Uterus (tissue), 4 donors: Measurements from ENCODE around the gene SLC12A6. TPM values are rescaled to one million over a fixed set of nuclear protein-coding genes. Genes with fewer than 3 reads are reported as not detected.
"Not testable (repeated sequence)": the region's sequence is repeated elsewhere in the genome, so short reads cannot be mapped to it uniquely, and the experiment has no call there.

Experiments used
- DNase-seq, 2 donors: peaks; one replicate each; pipeline ENCODE4 v3.0.0-alpha.2; 2019 to 2020
- H3K27ac ChIP-seq, 2 donors: fragments of 200-600 bp; sonication (generic); 1 replicate in 1 of 2; 2 replicates in 1 of 2; pipeline ENCODE4 v1.5.1; 2016 to 2018
- H3K27me3 ChIP-seq, 2 donors: fragments of 200-600 bp; sonication (generic); one replicate each; pipeline ENCODE4 v1.5.1; 2018 to 2019; ENCODE audit warnings: control low read depth in 1 of 2
- H3K36me3 ChIP-seq, 2 donors: fragments of 200-600 bp; sonication (generic); one replicate each; pipeline ENCODE4 v1.5.1; 2019; ENCODE audit warnings: control low read depth in 1 of 2
- H3K4me1 ChIP-seq, 2 donors: fragments of 200-600 bp; sonication (generic); one replicate each; pipeline ENCODE4 v1.5.1; 2018 to 2019; ENCODE audit warnings: control low read depth in 1 of 2
- H3K4me3 ChIP-seq, 2 donors: fragments of 200-600 bp; sonication (generic); 1 replicate in 1 of 2; 2 replicates in 1 of 2; pipeline ENCODE4 v1.5.1; 2018 to 2019; ENCODE audit warnings: mild to moderate bottlenecking in 1 of 2
- H3K9me3 ChIP-seq, 2 donors: fragments of 200-600 bp; sonication (generic); one replicate each; pipeline ENCODE4 v1.5.1; 2019; ENCODE audit warnings: control low read depth in 1 of 2
- POLR2A ChIP-seq, 2 donors: fragments of 450-650 bp; IDR thresholded peaks; one replicate each; pipeline ENCODE4 v1.6.1; 2016; ENCODE audit warnings: antibody characterized with exemption in 2 of 2, mild to moderate bottlenecking in 1 of 2, moderate library complexity in 1 of 2
- intact Hi-C: fragments of 100-400 bp; cut with DNase I; formaldehyde crosslinking; loops from one replicate; pipeline ENCODE4 v1.15.1; 2023; ENCODE audit warnings: low total_unique reads
- total RNA-seq, 4 donors: library from RNA; depleted of rRNA in 3 of 4; stranded (reverse); fragments of >200 nt in 3 of 4; gene quantifications; one replicate each; pipeline versions ENCODE4 v1.1.0 to v1.2.4, GENCODE V29; 2014 to 2023
- TF ChIP-seq, protein P1 (sequence below), 4 experiments: fragments of 200-600 bp in 2 of 4; fragments of 450-650 bp in 2 of 4; sonication (generic) in 2 of 4; IDR thresholded peaks; one replicate each; pipeline ENCODE4 v1.5.1; 2016 to 2019; ENCODE audit warnings: antibody characterized with exemption in 4 of 4, mild to moderate bottlenecking in 2 of 4, moderate library complexity in 1 of 4
- donor health status: DM: yes; HTN: yes; CAD: no.

Gene SLC12A6
- total RNA-seq, 4 donors from 2014 or later, result 16.8 to 26.9 (median 22.2) TPM

DNA sequence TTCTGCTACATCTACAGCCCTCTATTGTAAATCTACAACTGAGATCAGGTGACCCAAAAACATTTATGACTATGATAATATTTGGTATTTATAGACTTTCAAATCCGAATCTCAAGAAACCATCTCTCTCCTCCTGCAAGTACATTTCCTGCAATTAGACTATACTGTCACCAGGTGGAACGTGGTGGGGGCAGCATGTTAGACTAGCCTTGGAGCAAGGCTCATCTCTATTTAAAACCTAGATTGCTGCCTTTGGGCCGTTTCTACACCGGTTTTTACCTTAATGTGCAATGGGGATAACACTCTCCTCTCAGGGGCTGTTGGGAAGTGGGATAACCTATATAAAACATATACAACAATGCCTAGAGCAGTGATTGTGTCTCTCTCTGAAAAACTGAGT, 123.9 kb downstream of the SLC12A6 start:
- Histone ChIP-seq H3K36me3 (no peaks in the 10 kb centered on the region), H3K27me3 (no peaks in the 10 kb centered on the region), H3K27ac (no peak overlapping the region), H3K4me1 (no peaks in the 10 kb centered on the region), H3K9me3 (no peaks in the 10 kb centered on the region), H3K4me3 (no peak overlapping the region)
- no peak for DNase-seq
- TF ChIP-seq POLR2A (IDR thresholded peaks at IDR 0.05), result no peak
- TF ChIP-seq, protein P1, sequence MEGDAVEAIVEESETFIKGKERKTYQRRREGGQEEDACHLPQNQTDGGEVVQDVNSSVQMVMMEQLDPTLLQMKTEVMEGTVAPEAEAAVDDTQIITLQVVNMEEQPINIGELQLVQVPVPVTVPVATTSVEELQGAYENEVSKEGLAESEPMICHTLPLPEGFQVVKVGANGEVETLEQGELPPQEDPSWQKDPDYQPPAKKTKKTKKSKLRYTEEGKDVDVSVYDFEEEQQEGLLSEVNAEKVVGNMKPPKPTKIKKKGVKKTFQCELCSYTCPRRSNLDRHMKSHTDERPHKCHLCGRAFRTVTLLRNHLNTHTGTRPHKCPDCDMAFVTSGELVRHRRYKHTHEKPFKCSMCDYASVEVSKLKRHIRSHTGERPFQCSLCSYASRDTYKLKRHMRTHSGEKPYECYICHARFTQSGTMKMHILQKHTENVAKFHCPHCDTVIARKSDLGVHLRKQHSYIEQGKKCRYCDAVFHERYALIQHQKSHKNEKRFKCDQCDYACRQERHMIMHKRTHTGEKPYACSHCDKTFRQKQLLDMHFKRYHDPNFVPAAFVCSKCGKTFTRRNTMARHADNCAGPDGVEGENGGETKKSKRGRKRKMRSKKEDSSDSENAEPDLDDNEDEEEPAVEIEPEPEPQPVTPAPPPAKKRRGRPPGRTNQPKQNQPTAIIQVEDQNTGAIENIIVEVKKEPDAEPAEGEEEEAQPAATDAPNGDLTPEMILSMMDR (IDR thresholded peaks at IDR 0.05), result no peak
- intact Hi-C loops, result loop anchor here (10.0 kb wide), 2 partner anchors 109 to 149 kb away; partner anchors contain the start of genes EMC7 and PGBD4

DNA sequence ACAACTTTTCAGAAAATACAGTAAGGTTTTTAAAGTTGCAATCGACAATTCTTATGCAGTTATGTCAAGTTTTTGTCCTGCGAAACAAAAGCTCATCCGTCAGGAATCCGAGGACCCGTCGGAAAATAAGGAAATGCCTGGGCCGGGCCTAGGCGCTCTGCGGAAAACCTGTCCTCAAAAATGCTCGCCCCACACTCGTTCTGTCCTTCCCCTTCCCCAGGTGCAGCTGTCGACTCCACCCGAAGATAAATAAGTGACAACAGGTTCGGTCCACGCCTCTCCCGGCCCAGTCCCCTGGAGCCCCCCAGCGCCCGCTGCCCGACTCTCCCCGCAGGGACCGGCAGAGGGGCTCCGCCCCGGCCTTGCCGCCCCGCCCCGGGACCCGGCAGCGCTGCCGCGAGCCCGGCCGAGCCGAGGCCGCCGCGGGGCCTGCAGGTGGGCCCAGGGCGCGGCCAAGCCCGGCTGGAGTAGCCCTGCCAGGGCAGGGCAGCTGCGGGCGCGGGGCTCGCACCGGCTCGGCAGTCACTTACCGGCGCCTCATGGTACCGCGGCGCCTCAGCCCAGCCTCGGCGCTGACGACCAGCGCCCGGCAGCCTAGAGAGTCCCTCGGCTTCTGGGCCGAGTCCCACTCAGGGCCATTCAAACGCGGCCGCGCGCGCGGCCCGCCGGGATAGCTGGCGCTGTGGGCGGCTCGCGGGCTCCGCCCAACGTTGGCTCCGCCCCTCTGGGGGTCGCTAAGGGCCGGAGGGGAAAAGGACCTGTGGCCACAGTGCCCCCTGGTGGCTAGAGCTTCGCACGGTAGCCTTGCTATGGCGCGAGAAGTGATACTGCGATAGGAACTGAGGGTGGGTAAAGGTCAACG, 127.9 kb downstream of the SLC12A6 start, which contains the start of gene KATNBL1:
Gene KATNBL1, minus strand, starts transcription at position 676 of the 862 bp plus-strand sequence. CDS start 46,420 bp downstream, outside the sequence.
- TF ChIP-seq, protein P1 (IDR thresholded peaks at IDR 0.05), result peak; percentile 92 to 98 (median 94)
- TF ChIP-seq POLR2A (IDR thresholded peaks at IDR 0.05), result peak; percentile 92 to 96
- DNase-seq, result peak; percentile 95 to 97
- no peaks in the 10 kb centered on the region for H3K36me3 ChIP-seq
- H3K4me3 ChIP-seq, result peak within 1 kb of the TSS; percentile 66 to 77
- no peaks in the 10 kb centered on the region for H3K4me1 ChIP-seq
- peak within 1 kb of the TSS; percentile 86 to 91 for H3K27ac ChIP-seq
- intact Hi-C loops, result loop anchor here (10.0 kb wide), 2 partner anchors 105 to 145 kb away; partner anchors contain the start of genes EMC7 and PGBD4
- H3K27me3 ChIP-seq, result no peaks in the 10 kb centered on the region
- H3K9me3 ChIP-seq, result no peaks in the 10 kb centered on the region

DNA sequence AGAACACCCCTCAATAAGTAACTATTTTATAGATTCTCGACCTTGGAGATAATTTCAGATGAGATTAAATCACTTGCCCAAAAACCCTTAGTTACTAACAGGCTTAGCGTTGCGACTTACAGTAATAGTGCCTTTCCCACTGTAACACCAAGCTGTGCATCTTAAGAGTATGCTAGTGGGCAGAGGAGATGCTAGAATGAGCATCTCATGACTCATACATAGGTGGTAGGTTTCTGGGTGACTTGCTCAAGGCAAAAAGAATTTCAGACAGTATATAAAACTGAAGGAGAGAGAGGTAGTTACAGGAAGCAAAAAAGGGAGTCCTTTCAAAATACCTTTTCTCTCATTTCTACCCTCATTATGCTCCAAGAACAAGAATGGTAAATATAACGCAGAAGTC, 131.6 kb downstream of the SLC12A6 start:
- no peak overlapping the region for H3K4me3 ChIP-seq
- H3K9me3 ChIP-seq, result no peaks in the 10 kb centered on the region
- no peak for DNase-seq
- no peaks in the 10 kb centered on the region for H3K36me3 ChIP-seq
- H3K27ac ChIP-seq, result no peak overlapping the region
- H3K27me3 ChIP-seq, result no peaks in the 10 kb centered on the region
- intact Hi-C loops, result no loop called here
- TF ChIP-seq, protein P1 (IDR thresholded peaks at IDR 0.05), result no peak
- no peak for TF ChIP-seq POLR2A (IDR thresholded peaks at IDR 0.05)
- no peaks in the 10 kb centered on the region for H3K4me1 ChIP-seq

DNA sequence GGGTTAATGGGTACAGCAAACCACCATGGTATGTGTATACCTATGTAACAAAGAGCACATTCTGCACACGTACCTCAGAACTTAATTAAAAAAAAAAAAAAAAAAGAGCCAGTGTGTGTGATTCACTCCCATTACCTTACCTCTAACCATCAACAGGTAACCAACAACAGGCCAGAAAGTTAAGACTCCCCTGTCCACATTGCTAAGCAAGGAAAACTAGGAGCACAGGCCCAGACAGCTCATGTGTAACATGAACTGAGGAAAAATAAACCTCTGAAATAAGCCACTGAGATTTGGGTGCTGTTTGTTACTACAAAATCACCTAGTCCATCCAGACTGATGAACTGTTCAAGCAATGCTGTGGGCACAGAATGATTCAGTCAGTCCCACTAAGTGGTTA, 133.6 kb downstream of the SLC12A6 start:
- no peak for DNase-seq
- Histone ChIP-seq H3K4me3 (no peak overlapping the region), H3K27me3 (no peaks in the 10 kb centered on the region), H3K27ac (no peak overlapping the region), H3K4me1 (no peaks in the 10 kb centered on the region), H3K36me3 (no peaks in the 10 kb centered on the region), H3K9me3 (no peaks in the 10 kb centered on the region)
- TF ChIP-seq, protein P1 (IDR thresholded peaks at IDR 0.05), result no peak
- TF ChIP-seq POLR2A (IDR thresholded peaks at IDR 0.05), result no peak
- intact Hi-C loops, result no loop called here

DNA sequence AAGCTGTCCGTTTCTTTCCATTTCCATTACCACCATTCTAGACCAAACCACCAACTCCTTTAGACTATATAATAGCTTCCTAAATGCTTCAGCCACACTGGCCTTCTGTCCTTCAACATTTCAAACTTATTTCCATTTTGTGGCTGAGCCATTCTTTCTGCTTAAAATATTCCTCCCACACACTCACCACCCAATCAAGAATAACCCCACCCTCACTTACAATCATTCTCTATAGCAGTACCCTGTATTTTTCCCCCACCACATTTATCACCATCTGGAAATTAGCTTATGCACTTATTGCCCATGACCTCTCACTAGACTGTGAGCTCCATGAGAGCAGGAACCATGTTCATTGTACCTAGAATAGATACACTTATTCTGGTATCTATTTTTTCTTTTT, 134.3 kb downstream of the SLC12A6 start:
- no peak overlapping the region for H3K4me3 ChIP-seq
- TF ChIP-seq POLR2A (IDR thresholded peaks at IDR 0.05), result no peak
- TF ChIP-seq, protein P1 (IDR thresholded peaks at IDR 0.05), result no peak
- intact Hi-C loops, result no loop called here

DNA sequence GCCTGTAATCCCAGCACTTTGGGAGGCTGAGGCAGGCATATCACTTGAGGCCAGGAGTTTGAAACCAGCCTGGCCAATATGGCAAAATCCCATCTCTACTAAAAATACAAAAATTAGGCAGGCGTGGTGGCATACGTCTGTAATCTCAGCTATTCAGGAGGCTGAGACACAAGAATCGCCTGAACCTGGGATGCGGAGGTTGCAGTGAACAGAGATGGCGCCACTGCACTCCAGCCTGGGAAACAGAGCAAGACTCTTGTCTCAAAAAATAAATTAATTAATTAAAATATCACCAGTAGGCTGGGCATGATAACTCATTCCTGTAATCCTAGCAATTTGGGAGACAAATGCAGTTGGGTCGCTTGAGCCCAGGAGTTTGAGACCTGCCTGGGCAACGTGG, 144.3 kb downstream of the SLC12A6 start:
- intact Hi-C loops, DNase-seq, H3K27ac ChIP-seq: not testable (repeated sequence)

More for the DNA sequence above, 134.3 kb downstream of the SLC12A6 start:
- DNase-seq, result no peak
- no peaks in the 10 kb centered on the region for H3K27me3 ChIP-seq
- no peak overlapping the region for H3K27ac ChIP-seq
- no peaks in the 10 kb centered on the region for H3K4me1 ChIP-seq
- H3K36me3 ChIP-seq, result no peaks in the 10 kb centered on the region
- no peaks in the 10 kb centered on the region for H3K9me3 ChIP-seq

More for the DNA sequence above, 144.3 kb downstream of the SLC12A6 start:
- H3K27me3 ChIP-seq, H3K36me3 ChIP-seq, H3K4me3 ChIP-seq, H3K4me1 ChIP-seq, H3K9me3 ChIP-seq: not testable (repeated sequence)
